ENCODE data around the gene NXPH4.
A peak's percentile ranks its signal among the peaks of the same experiment; 100 is the strongest.

Gene NXPH4

GRCh38 chr12:57216014-57216911 is at the start of gene NXPH4:
TSS of gene NXPH4 (plus strand) at chr12:57216794. CDS start at chr12:57216970, 176 bp downstream.
- peak within 1 kb of the TSS; percentile 75 for H3K27ac ChIP-seq
- TF ChIP-seq ZFX (IDR thresholded peaks at IDR 0.05) (no peak), CTCF (conservative IDR thresholded peaks at IDR 0.05) (no peak; the same call in 1 of the 2 replicates)

- H3K27ac ChIP-seq = no peak overlapping the region
These were observed 49.6 kb upstream of the NXPH4 start for GRCh38 chr12:57166971-57167371.

GRCh38 chr12:57168058-57168457 is 48.5 kb upstream of the NXPH4 start:
- no peak overlapping the region for H3K27ac ChIP-seq
- no peak for TF ChIP-seq ZFX (IDR thresholded peaks at IDR 0.05)
- no peak for TF ChIP-seq CTCF (conservative IDR thresholded peaks at IDR 0.05)

More at GRCh38 chr12:57166971-57167371, 49.6 kb upstream of the NXPH4 start:
- TF ChIP-seq ZFX (IDR thresholded peaks at IDR 0.05) = no peak
- no peak for TF ChIP-seq CTCF (conservative IDR thresholded peaks at IDR 0.05)

- no peak overlapping the region for H3K27ac ChIP-seq
- TF ChIP-seq ZFX (IDR thresholded peaks at IDR 0.05) = no peak
- no peak for TF ChIP-seq CTCF (conservative IDR thresholded peaks at IDR 0.05)
These were observed 47.4 kb upstream of the NXPH4 start for GRCh38 chr12:57169046-57169795.

GRCh38 chr12:57169969-57170368 is 46.6 kb upstream of the NXPH4 start:
- no peak overlapping the region for H3K27ac ChIP-seq
- TF ChIP-seq ZFX (IDR thresholded peaks at IDR 0.05) = no peak
- no peak for TF ChIP-seq CTCF (conservative IDR thresholded peaks at IDR 0.05)

GRCh38 chr12:57170408-57170807 is 46.2 kb upstream of the NXPH4 start:
- H3K27ac ChIP-seq = no peak overlapping the region
- TF ChIP-seq ZFX (IDR thresholded peaks at IDR 0.05) = no peak
- TF ChIP-seq CTCF (conservative IDR thresholded peaks at IDR 0.05) = no peak

- TF ChIP-seq CTCF (conservative IDR thresholded peaks at IDR 0.05) = no peak
- no peak for TF ChIP-seq ZFX (IDR thresholded peaks at IDR 0.05)
These were observed 45.7 kb upstream of the NXPH4 start for GRCh38 chr12:57170927-57171326.

More at GRCh38 chr12:57170927-57171326, 45.7 kb upstream of the NXPH4 start:
- no peak overlapping the region for H3K27ac ChIP-seq
